GM23338 (cell line): ENCODE results near the gene CACNB4.

Experiments used
- CREB1 ChIP-seq: fragments of 250-450 bp; sonication (Bioruptor Pico); IDR thresholded peaks from 2 replicates; pipeline ENCODE4 v1.5.0; 2020; ENCODE audit warnings: low read depth, mild to moderate bottlenecking, moderate library complexity
- CTCF ChIP-seq, 2 experiments: fragments of 200-600 bp in 1 of 2; sonication (generic) in 1 of 2; conservative IDR thresholded peaks; 2 replicates each; pipeline versions ENCODE4 v1.5.1 to v1.6.1; 2016 to 2017; ENCODE audit warnings: antibody characterized with exemption in 2 of 2, low read depth in 2 of 2, mild to moderate bottlenecking in 2 of 2, moderate library complexity in 1 of 2
- ETS1 ChIP-seq: IDR thresholded peaks from 2 replicates; pipeline ENCODE4 v1.6.1; 2016; ENCODE audit warnings: antibody characterized with exemption
- EZH2 ChIP-seq: fragments of 200-600 bp; sonication (generic); IDR thresholded peaks from one replicate; pipeline ENCODE4 v1.8.0; 2017; ENCODE audit warnings: antibody characterized with exemption, mild to moderate bottlenecking, low read depth; ENCODE audit not compliant: unreplicated experiment
- EZH2phosphoT487 ChIP-seq: fragments of 200-600 bp; sonication (generic); IDR thresholded peaks from one replicate; pipeline ENCODE4 v1.8.1; 2018; ENCODE audit warnings: antibody characterized with exemption; ENCODE audit not compliant: unreplicated experiment
- POLR2AphosphoS5 ChIP-seq: IDR thresholded peaks from 2 replicates; pipeline ENCODE4 v1.6.1; 2016; ENCODE audit warnings: antibody characterized with exemption, low read depth
- ZNF114 ChIP-seq: fragments of 250-450 bp; sonication (Bioruptor Pico); IDR thresholded peaks from 2 replicates; pipeline ENCODE4 v1.5.0; 2020; ENCODE audit warnings: mild to moderate bottlenecking, moderate library complexity
- ZNF331 ChIP-seq: fragments of 250-450 bp; sonication (Bioruptor Pico); IDR thresholded peaks from 2 replicates; pipeline ENCODE4 v1.5.0; 2020; ENCODE audit warnings: low read depth, mild to moderate bottlenecking, moderate library complexity
- TF ChIP-seq, protein P1 (sequence below): IDR thresholded peaks from one replicate; pipeline ENCODE4 v1.6.1; 2018; ENCODE audit warnings: antibody characterized with exemption; ENCODE audit not compliant: unreplicated experiment

DNA sequence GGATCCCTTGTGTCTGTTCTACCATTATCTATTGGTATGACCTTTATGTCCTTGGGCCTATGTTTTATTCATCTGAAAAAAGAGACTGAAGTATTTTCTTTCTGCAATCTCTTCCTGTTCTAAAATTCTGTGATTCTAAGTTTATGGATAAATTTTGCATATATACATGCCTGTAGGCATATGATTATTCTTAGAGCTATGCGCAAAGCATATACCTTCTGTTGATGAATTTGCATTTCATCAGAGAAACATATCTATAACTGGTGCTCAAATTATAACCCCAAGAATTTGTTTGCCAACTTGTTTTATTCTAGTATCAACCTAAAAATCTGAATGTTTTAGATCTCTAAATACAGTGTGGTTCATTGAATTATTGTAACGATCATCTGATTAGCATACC, 6.7 kb downstream of the CACNB4 start:
- TF ChIP-seq CREB1 (CRISPR knock-in tag) = no peak
- TF ChIP-seq CTCF (conservative IDR thresholded peaks at IDR 0.05; ENCODE audit: low read depth in 2 of 2) = no peak
- no peak for TF ChIP-seq ETS1
- TF ChIP-seq, protein P1, sequence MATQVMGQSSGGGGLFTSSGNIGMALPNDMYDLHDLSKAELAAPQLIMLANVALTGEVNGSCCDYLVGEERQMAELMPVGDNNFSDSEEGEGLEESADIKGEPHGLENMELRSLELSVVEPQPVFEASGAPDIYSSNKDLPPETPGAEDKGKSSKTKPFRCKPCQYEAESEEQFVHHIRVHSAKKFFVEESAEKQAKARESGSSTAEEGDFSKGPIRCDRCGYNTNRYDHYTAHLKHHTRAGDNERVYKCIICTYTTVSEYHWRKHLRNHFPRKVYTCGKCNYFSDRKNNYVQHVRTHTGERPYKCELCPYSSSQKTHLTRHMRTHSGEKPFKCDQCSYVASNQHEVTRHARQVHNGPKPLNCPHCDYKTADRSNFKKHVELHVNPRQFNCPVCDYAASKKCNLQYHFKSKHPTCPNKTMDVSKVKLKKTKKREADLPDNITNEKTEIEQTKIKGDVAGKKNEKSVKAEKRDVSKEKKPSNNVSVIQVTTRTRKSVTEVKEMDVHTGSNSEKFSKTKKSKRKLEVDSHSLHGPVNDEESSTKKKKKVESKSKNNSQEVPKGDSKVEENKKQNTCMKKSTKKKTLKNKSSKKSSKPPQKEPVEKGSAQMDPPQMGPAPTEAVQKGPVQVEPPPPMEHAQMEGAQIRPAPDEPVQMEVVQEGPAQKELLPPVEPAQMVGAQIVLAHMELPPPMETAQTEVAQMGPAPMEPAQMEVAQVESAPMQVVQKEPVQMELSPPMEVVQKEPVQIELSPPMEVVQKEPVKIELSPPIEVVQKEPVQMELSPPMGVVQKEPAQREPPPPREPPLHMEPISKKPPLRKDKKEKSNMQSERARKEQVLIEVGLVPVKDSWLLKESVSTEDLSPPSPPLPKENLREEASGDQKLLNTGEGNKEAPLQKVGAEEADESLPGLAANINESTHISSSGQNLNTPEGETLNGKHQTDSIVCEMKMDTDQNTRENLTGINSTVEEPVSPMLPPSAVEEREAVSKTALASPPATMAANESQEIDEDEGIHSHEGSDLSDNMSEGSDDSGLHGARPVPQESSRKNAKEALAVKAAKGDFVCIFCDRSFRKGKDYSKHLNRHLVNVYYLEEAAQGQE = no peak
- TF ChIP-seq POLR2AphosphoS5 = no peak
- TF ChIP-seq ZNF331 (CRISPR knock-in tag) = no peak
- no peak for TF ChIP-seq EZH2
- no peak for TF ChIP-seq EZH2phosphoT487
- TF ChIP-seq ZNF114 (CRISPR knock-in tag) = no peak
